ENCODE measurements around the gene TRMT2A.
"Not testable (repeated sequence)": the region's sequence is repeated elsewhere in the genome, so short reads cannot be mapped to it uniquely, and the experiment has no call there.

The TRMT2A gene

DNA sequence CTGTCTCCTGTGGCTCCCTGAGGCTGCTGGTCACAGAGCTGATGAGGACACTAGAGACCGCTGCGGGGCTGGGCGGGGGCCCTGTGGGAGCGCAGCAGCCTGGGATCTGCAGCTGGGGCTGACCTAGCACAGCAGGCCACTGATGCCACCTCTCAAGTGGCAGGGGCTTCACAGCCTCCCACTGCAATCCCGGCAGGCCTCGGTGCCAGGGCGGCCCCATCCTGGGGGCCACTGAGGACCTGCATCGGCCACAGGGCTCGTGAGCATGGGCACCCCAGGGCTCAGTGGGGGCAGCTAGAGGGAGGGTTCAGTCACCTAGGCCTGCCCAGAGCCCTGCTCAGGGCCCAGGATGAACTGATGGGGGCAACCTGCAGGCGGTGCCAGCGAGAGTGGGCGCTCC lies 48.4 kb upstream of the TRMT2A start:
- TF ChIP-seq EZH2phosphoT487 (conservative IDR thresholded peaks at IDR 0.05; ENCODE audit: low read length), result no peak
- TF ChIP-seq, protein P1, sequence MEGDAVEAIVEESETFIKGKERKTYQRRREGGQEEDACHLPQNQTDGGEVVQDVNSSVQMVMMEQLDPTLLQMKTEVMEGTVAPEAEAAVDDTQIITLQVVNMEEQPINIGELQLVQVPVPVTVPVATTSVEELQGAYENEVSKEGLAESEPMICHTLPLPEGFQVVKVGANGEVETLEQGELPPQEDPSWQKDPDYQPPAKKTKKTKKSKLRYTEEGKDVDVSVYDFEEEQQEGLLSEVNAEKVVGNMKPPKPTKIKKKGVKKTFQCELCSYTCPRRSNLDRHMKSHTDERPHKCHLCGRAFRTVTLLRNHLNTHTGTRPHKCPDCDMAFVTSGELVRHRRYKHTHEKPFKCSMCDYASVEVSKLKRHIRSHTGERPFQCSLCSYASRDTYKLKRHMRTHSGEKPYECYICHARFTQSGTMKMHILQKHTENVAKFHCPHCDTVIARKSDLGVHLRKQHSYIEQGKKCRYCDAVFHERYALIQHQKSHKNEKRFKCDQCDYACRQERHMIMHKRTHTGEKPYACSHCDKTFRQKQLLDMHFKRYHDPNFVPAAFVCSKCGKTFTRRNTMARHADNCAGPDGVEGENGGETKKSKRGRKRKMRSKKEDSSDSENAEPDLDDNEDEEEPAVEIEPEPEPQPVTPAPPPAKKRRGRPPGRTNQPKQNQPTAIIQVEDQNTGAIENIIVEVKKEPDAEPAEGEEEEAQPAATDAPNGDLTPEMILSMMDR (IDR thresholded peaks at IDR 0.05; ENCODE audit: insufficient read depth, low read length, poor library complexity, severe bottlenecking), result no peak
- Histone ChIP-seq H3K9me3 (ENCODE audit: insufficient read depth, low read length) (no peaks in the 10 kb centered on the region), H3K4me2 (ENCODE audit: low read depth, low read length, poor library complexity, severe bottlenecking) (no peak overlapping the region), H3K79me2 (ENCODE audit: insufficient read depth, low read length) (no peaks in the 10 kb centered on the region), H3K9ac (ENCODE audit: low read length) (no peak overlapping the region), H4K20me1 (ENCODE audit: low read depth, low read length) (no peaks in the 10 kb centered on the region), H3K4me3 (ENCODE audit: insufficient read depth, low read length, poor library complexity, severe bottlenecking) (no peak overlapping the region), H3F3A (ENCODE audit: insufficient read depth) (no peaks in the 10 kb centered on the region), H3K36me3 (ENCODE audit: low read length) (no peaks in the 10 kb centered on the region), H3K9me2 (replicated peaks; ENCODE audit: insufficient read depth, low read length) (no peaks in the 10 kb centered on the region), H3K27ac (ENCODE audit: low read depth, low read length) (no peak overlapping the region), H2AFZ (ENCODE audit: low read depth, low read length, severe bottlenecking) (no peak overlapping the region), H3K27me3 (ENCODE audit: low read length) (no peaks in the 10 kb centered on the region)

DNA sequence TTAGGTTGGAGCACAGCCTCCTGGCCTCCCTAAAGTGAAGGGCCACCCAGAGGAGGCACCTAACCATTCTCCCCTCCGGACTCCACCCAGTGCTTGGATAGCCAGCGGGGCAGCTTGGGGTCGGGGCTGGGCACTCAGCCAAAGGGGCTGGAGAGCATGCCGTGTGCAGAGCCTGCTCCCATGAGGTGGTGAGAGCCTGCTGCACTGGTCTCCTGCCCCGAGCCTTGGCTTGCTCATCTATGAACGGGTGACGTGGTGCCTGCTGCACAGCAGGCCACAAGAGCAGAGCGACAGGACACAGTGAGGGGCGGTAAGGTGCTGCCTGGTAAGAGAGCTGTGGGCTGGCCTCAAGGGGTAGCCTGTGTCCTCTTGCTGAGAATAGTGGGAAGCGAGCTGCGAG lies 47.8 kb upstream of the TRMT2A start:
- Histone ChIP-seq H3K9me3 (ENCODE audit: insufficient read depth, low read length) (no peaks in the 10 kb centered on the region), H3K4me3 (ENCODE audit: insufficient read depth, low read length, poor library complexity, severe bottlenecking) (no peak overlapping the region), H3F3A (ENCODE audit: insufficient read depth) (no peaks in the 10 kb centered on the region), H3K79me2 (ENCODE audit: insufficient read depth, low read length) (no peaks in the 10 kb centered on the region), H4K20me1 (ENCODE audit: low read depth, low read length) (no peaks in the 10 kb centered on the region), H3K27ac (ENCODE audit: low read depth, low read length) (no peak overlapping the region), H3K36me3 (ENCODE audit: low read length) (no peaks in the 10 kb centered on the region), H3K4me2 (ENCODE audit: low read depth, low read length, poor library complexity, severe bottlenecking) (no peak overlapping the region), H2AFZ (ENCODE audit: low read depth, low read length, severe bottlenecking) (no peak overlapping the region), H3K9me2 (replicated peaks; ENCODE audit: insufficient read depth, low read length) (no peaks in the 10 kb centered on the region), H3K27me3 (ENCODE audit: low read length) (no peaks in the 10 kb centered on the region), H3K9ac (ENCODE audit: low read length) (no peak overlapping the region)
- no peak for TF ChIP-seq EZH2phosphoT487 (conservative IDR thresholded peaks at IDR 0.05; ENCODE audit: low read length)
- TF ChIP-seq, protein P1 (IDR thresholded peaks at IDR 0.05; ENCODE audit: insufficient read depth, low read length, poor library complexity, severe bottlenecking), result no peak

GRCh38 chr22:20160041-20160440 lies 43.0 kb upstream of the TRMT2A start:
- H3K9ac ChIP-seq (ENCODE audit: low read length), result no peak overlapping the region
- TF ChIP-seq, protein P1 (IDR thresholded peaks at IDR 0.05; ENCODE audit: insufficient read depth, low read length, poor library complexity, severe bottlenecking), result no peak
- TF ChIP-seq EZH2phosphoT487 (conservative IDR thresholded peaks at IDR 0.05; ENCODE audit: low read length), result no peak
- no peaks in the 10 kb centered on the region for H3K27me3 ChIP-seq (ENCODE audit: low read length)
- H3K27ac ChIP-seq (ENCODE audit: low read depth, low read length), result no peak overlapping the region
- H3K9me2 ChIP-seq (replicated peaks; ENCODE audit: insufficient read depth, low read length), result no peaks in the 10 kb centered on the region
- no peaks in the 10 kb centered on the region for H3K79me2 ChIP-seq (ENCODE audit: insufficient read depth, low read length)
- no peak overlapping the region for H3K4me2 ChIP-seq (ENCODE audit: low read depth, low read length, poor library complexity, severe bottlenecking)
- H3F3A ChIP-seq (ENCODE audit: insufficient read depth), result no peaks in the 10 kb centered on the region
- H2AFZ ChIP-seq (ENCODE audit: low read depth, low read length, severe bottlenecking), result no peak overlapping the region
- no peaks in the 10 kb centered on the region for H3K36me3 ChIP-seq (ENCODE audit: low read length)
- H4K20me1 ChIP-seq (ENCODE audit: low read depth, low read length), result no peaks in the 10 kb centered on the region
- H3K4me3 ChIP-seq (ENCODE audit: insufficient read depth, low read length, poor library complexity, severe bottlenecking), result no peak overlapping the region
- H3K9me3 ChIP-seq (ENCODE audit: insufficient read depth, low read length), result no peaks in the 10 kb centered on the region

DNA sequence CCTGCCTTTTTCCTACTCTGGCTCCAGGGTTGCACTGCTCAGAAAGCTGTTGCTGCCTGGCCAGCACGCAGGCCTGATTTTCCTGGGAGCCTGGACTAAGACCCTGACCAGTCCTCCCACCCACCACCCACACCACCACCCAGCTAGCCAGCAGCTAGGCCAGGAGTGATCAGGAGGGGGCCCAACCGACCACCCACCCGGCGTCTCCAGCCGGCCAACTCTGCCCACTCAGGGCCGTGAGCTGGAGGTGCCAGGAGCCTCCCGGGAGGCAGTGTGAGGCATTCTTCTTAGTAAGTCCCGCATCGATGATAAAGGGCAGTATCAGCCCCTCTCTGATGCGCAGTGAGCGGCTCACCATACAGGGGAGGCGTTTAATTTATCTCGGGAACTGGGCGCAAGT lies 42.5 kb upstream of the TRMT2A start:
- H3K4me2 ChIP-seq (ENCODE audit: low read depth, low read length, poor library complexity, severe bottlenecking); H3F3A ChIP-seq (ENCODE audit: insufficient read depth); H3K4me3 ChIP-seq (ENCODE audit: insufficient read depth, low read length, poor library complexity, severe bottlenecking); H3K9ac ChIP-seq (ENCODE audit: low read length); H3K79me2 ChIP-seq (ENCODE audit: insufficient read depth, low read length); H3K27ac ChIP-seq (ENCODE audit: low read depth, low read length); H4K20me1 ChIP-seq (ENCODE audit: low read depth, low read length); H3K36me3 ChIP-seq (ENCODE audit: low read length); H2AFZ ChIP-seq (ENCODE audit: low read depth, low read length, severe bottlenecking); H3K9me2 ChIP-seq (replicated peaks; ENCODE audit: insufficient read depth, low read length); H3K9me3 ChIP-seq (ENCODE audit: insufficient read depth, low read length); H3K27me3 ChIP-seq (ENCODE audit: low read length): not testable (repeated sequence)

Measured in SU-DHL-6 (cell line).